Ishikawa (cell line): Measurements from ENCODE around the gene CALN1.

Experiments used
- CEBPB ChIP-seq: IDR thresholded peaks from 2 replicates; pipeline ENCODE4 v1.6.1; 2012
- CREB1 ChIP-seq: IDR thresholded peaks from 2 replicates; pipeline ENCODE4 v1.6.1; 2012; ENCODE audit warnings: low read depth
- EGR1 ChIP-seq: IDR thresholded peaks from 2 replicates; pipeline ENCODE4 v1.6.1; 2012
- EP300 ChIP-seq: IDR thresholded peaks from 2 replicates; pipeline ENCODE4 v1.6.1; 2012; ENCODE audit warnings: borderline replicate concordance
- FOXM1 ChIP-seq: IDR thresholded peaks from 2 replicates; pipeline ENCODE4 v1.6.1; 2012; ENCODE audit warnings: low read depth, borderline replicate concordance
- MAX ChIP-seq: IDR thresholded peaks from 2 replicates; pipeline ENCODE4 v1.6.1; 2012
- RAD21 ChIP-seq: IDR thresholded peaks from 2 replicates; pipeline ENCODE4 v1.6.1; 2012; ENCODE audit warnings: low read depth
- TAF1 ChIP-seq: IDR thresholded peaks from 2 replicates; pipeline ENCODE4 v1.6.1; 2012; ENCODE audit warnings: low read depth, mild to moderate bottlenecking
- TCF12 ChIP-seq: IDR thresholded peaks from 2 replicates; pipeline ENCODE4 v1.6.1; 2012; ENCODE audit warnings: low read depth
- TEAD4 ChIP-seq: IDR thresholded peaks from 2 replicates; pipeline ENCODE4 v1.6.1; 2012
- USF1 ChIP-seq: IDR thresholded peaks from 2 replicates; pipeline ENCODE4 v1.6.1; 2012
- YY1 ChIP-seq: IDR thresholded peaks from 2 replicates; pipeline ENCODE4 v1.6.1; 2012; ENCODE audit warnings: low read depth
- ZBTB7A ChIP-seq: IDR thresholded peaks from 2 replicates; pipeline ENCODE4 v1.6.1; 2012; ENCODE audit warnings: low read depth
- TF ChIP-seq, protein P1 (sequence below): IDR thresholded peaks from 2 replicates; pipeline ENCODE4 v1.6.1; 2012; ENCODE audit warnings: low read depth, mild to moderate bottlenecking

DNA sequence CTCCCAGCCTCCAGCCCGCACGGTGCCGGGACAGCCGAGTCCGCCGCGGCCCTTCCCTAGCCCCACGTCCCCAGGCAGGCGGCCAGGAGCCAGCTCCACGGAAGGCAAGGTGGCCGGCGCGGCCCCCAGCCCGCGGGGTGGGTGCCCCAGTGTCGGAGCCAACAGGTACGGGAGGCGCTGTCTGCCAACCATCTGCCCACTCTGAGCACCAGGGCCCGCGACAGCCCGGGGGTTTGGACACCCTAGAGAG is 75.8 kb downstream of the CALN1 start:
- TF ChIP-seq ZBTB7A = no peak
- no peak for TF ChIP-seq RAD21
- no peak for TF ChIP-seq EP300
- TF ChIP-seq YY1 = no peak
- TF ChIP-seq FOXM1 = no peak
- TF ChIP-seq, protein P1, sequence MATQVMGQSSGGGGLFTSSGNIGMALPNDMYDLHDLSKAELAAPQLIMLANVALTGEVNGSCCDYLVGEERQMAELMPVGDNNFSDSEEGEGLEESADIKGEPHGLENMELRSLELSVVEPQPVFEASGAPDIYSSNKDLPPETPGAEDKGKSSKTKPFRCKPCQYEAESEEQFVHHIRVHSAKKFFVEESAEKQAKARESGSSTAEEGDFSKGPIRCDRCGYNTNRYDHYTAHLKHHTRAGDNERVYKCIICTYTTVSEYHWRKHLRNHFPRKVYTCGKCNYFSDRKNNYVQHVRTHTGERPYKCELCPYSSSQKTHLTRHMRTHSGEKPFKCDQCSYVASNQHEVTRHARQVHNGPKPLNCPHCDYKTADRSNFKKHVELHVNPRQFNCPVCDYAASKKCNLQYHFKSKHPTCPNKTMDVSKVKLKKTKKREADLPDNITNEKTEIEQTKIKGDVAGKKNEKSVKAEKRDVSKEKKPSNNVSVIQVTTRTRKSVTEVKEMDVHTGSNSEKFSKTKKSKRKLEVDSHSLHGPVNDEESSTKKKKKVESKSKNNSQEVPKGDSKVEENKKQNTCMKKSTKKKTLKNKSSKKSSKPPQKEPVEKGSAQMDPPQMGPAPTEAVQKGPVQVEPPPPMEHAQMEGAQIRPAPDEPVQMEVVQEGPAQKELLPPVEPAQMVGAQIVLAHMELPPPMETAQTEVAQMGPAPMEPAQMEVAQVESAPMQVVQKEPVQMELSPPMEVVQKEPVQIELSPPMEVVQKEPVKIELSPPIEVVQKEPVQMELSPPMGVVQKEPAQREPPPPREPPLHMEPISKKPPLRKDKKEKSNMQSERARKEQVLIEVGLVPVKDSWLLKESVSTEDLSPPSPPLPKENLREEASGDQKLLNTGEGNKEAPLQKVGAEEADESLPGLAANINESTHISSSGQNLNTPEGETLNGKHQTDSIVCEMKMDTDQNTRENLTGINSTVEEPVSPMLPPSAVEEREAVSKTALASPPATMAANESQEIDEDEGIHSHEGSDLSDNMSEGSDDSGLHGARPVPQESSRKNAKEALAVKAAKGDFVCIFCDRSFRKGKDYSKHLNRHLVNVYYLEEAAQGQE = no peak
- TF ChIP-seq CEBPB = no peak
- no peak for TF ChIP-seq TAF1
- no peak for TF ChIP-seq MAX
- no peak for TF ChIP-seq USF1
- no peak for TF ChIP-seq EGR1
- TF ChIP-seq TCF12 = no peak
- no peak for TF ChIP-seq CREB1
- no peak for TF ChIP-seq TEAD4
